Neural crest cell (in vitro differentiated cells): ENCODE data around the gene SSNA1. TPM values are rescaled to one million over a fixed set of nuclear protein-coding genes. Genes with fewer than 3 reads are reported as not detected.
A peak's percentile ranks its signal among the peaks of the same experiment; 100 is the strongest.

Source experiments
- DNase-seq: peaks from one replicate; pipeline ENCODE4 v3.0.0; 2021; ENCODE audit warnings: low read depth, mixed read lengths, low spot score
- H3K27ac Mint-ChIP-seq: one replicate; pipeline ENCODE4 v1.8.0; 2021; ENCODE audit warnings: mild to moderate bottlenecking, mixed read lengths; ENCODE audit not compliant: unreplicated experiment
- H3K27me3 Mint-ChIP-seq: 2 replicates; pipeline ENCODE4 v1.8.0; 2021; ENCODE audit warnings: low read depth, mild to moderate bottlenecking, mixed read lengths
- H3K36me3 Mint-ChIP-seq: 2 replicates; pipeline ENCODE4 v1.8.0; 2021; ENCODE audit warnings: low read depth, mild to moderate bottlenecking, mixed read lengths
- H3K4me1 Mint-ChIP-seq: 2 replicates; pipeline ENCODE4 v1.8.0; 2021; ENCODE audit warnings: mixed read lengths
- H3K4me3 Mint-ChIP-seq: one replicate; pipeline ENCODE4 v1.8.0; 2021; ENCODE audit warnings: mild to moderate bottlenecking, mixed read lengths
- H3K9me3 Mint-ChIP-seq: 2 replicates; pipeline ENCODE4 v1.8.0; 2021; ENCODE audit warnings: mixed read lengths
- CTCF ChIP-seq: fragments of 200-600 bp; sonication (generic); conservative IDR thresholded peaks from 2 replicates; pipeline ENCODE4 v1.5.0; 2021; ENCODE audit warnings: antibody characterized with exemption, mild to moderate bottlenecking
- total RNA-seq: library from RNA; stranded (reverse); gene quantifications from 2 replicates; pipeline ENCODE4 v1.2.1, GENCODE V29; 2021

SSNA1 gene
- total RNA-seq, 1 donor from 2014 or later: 66.4 TPM

DNA sequence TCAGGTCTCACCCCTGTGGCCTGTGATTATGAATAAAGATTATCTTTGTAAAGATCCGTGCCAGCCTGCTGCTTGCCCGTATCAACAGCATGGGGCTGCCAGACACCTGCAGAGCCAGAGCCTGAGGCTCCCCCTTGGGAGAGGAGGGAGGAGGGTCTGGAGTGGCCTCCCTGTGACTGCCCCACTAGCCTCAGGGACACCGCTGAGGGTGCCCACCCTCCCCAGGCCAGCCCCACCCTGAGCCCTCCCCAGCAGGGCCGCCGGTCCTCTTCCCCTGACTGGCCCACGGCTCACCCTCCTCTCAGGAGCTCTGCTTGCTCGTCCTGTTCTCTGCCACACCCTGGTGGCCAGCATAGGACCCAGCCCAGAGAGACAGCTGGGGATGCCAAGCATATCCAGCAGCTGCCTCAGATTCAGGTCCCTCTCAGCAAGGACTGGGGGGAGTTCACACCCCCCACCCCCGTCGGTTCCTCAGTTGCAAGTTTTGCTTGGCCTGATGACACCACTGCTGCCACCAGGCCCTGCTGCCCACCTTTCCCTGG is 1.9 kb downstream of the SSNA1 start:
- H3K36me3 Mint-ChIP-seq: no peaks in the 10 kb centered on the region
- no peaks in the 10 kb centered on the region for H3K9me3 Mint-ChIP-seq
- no peak for DNase-seq
- H3K4me1 Mint-ChIP-seq: peaks cover 21% of the 10 kb centered on the region
- no peaks in the 10 kb centered on the region for H3K27me3 Mint-ChIP-seq
- H3K27ac Mint-ChIP-seq: peak overlapping the region; percentile 62
- TF ChIP-seq CTCF: no peak
- peak overlapping the region; percentile 96 for H3K4me3 Mint-ChIP-seq

DNA sequence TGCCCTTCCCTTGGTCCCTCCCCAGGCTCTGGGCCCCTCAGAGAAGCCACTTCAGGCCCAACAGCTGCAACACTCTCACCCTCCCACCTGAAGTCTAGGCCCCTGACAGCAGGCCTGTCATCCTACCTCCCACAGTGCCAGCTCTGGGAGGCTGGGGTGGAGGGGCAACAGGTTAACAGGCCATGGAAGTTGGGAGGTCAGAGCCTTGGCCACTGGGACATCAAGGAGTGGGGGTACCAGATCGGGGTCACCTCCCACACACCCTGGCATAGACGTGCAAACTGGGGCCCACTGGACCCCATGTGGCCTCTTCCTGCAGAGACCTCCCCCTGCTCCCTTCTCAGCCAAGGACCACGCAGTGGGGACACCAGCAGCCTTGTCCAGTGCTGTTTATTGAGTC is 2.8 kb downstream of the SSNA1 start:
- no peak overlapping the region for H3K27ac Mint-ChIP-seq
- DNase-seq: no peak
- TF ChIP-seq CTCF: no peak
- H3K36me3 Mint-ChIP-seq: no peaks in the 10 kb centered on the region
- no peaks in the 10 kb centered on the region for H3K27me3 Mint-ChIP-seq
- H3K9me3 Mint-ChIP-seq: no peaks in the 10 kb centered on the region
- peak overlapping the region; percentile 87 for H3K4me3 Mint-ChIP-seq
- H3K4me1 Mint-ChIP-seq: peaks cover 21% of the 10 kb centered on the region

- H3K27me3 Mint-ChIP-seq: no peaks in the 10 kb centered on the region
- DNase-seq: no peak
- H3K27ac Mint-ChIP-seq: no peak overlapping the region
- no peaks in the 10 kb centered on the region for H3K9me3 Mint-ChIP-seq
- TF ChIP-seq CTCF: no peak
- H3K36me3 Mint-ChIP-seq: no peaks in the 10 kb centered on the region
- no peak overlapping the region for H3K4me3 Mint-ChIP-seq
- H3K4me1 Mint-ChIP-seq: peaks cover 18% of the 10 kb centered on the region
Measured at GRCh38 chr9:137191691-137192447, 3.4 kb downstream of the SSNA1 start.

DNA sequence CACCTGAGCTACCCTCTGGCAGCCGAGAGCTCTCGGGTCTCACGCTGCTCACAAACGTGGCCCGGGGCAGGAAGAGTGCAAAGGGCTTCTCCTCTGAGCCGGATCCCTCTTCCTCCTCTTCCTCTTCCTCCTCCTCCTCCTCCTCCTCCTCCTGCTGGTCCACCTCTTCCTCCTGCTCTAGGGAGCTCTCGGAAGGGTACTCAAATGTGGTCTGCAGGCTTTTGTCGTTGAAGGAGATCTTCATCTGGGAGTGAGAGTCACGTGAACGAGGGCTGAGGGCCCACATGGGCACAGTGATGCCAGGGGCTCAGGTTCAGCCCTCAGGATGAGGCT is 3.9 kb downstream of the SSNA1 start:
- no peak for DNase-seq
- H3K27me3 Mint-ChIP-seq: no peaks in the 10 kb centered on the region
- TF ChIP-seq CTCF: no peak
- H3K9me3 Mint-ChIP-seq: no peaks in the 10 kb centered on the region
- no peak overlapping the region for H3K27ac Mint-ChIP-seq
- no peak overlapping the region for H3K4me3 Mint-ChIP-seq
- no peaks in the 10 kb centered on the region for H3K36me3 Mint-ChIP-seq
- H3K4me1 Mint-ChIP-seq: peaks cover 13% of the 10 kb centered on the region

DNA sequence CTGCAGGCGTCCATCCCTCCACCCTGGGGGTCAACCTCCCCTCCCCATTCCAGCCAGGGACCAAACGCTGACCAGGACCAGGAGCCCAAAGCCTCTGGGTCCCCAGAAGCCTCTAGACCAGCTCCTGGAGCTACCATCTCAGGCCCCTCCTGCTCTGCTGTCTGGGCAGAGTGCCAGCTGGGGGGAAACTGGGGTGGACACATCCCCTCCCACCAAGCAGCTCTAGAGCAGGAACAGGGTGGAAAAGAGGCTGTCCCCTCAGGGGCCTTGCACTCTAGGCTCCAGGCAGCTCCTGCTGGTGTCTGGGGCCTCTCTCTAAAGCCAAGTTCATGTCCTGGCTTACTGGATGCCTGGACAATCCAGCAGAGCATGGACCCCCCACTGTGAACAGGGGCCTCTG is 4.4 kb downstream of the SSNA1 start:
- Mint-ChIP-seq H3K27ac (no peak overlapping the region), H3K27me3 (no peaks in the 10 kb centered on the region), H3K4me1 (peaks cover 10% of the 10 kb centered on the region), H3K4me3 (no peak overlapping the region), H3K9me3 (no peaks in the 10 kb centered on the region), H3K36me3 (no peaks in the 10 kb centered on the region)
- TF ChIP-seq CTCF: no peak
- DNase-seq: no peak
